ENCODE data around the gene TXNDC2.
"Not testable (repeated sequence)": the region's sequence is repeated elsewhere in the genome, so short reads cannot be mapped to it uniquely, and the experiment has no call there.

TXNDC2 gene

GRCh38 chr18:9854801-9855676, 30.7 kb upstream of the TXNDC2 start:
- FAIRE-seq: no peak
- TF ChIP-seq CTCF (IDR thresholded peaks at IDR 0.05; ENCODE audit: insufficient read depth, missing control alignments): no peak
- no peak for DNase-seq (ENCODE audit: insufficient read length, low spot score)

- no peak for DNase-seq (ENCODE audit: insufficient read length, low spot score)
- FAIRE-seq: no peak
- TF ChIP-seq CTCF (IDR thresholded peaks at IDR 0.05; ENCODE audit: insufficient read depth, missing control alignments): no peak
These were observed 30.1 kb upstream of the TXNDC2 start for GRCh38 chr18:9855681-9856080.

GRCh38 chr18:9856092-9856491, 29.7 kb upstream of the TXNDC2 start:
- DNase-seq (ENCODE audit: insufficient read length, low spot score) (no peak), FAIRE-seq (no peak)
- no peak for TF ChIP-seq CTCF (IDR thresholded peaks at IDR 0.05; ENCODE audit: insufficient read depth, missing control alignments)

- DNase-seq (ENCODE audit: insufficient read length, low spot score); FAIRE-seq: not testable (repeated sequence)
These were observed 28.2 kb upstream of the TXNDC2 start for GRCh38 chr18:9857479-9857998.

GRCh38 chr18:9858642-9859041, 27.1 kb upstream of the TXNDC2 start:
- DNase-seq (ENCODE audit: insufficient read length, low spot score) (no peak), FAIRE-seq (no peak)
- TF ChIP-seq CTCF (IDR thresholded peaks at IDR 0.05; ENCODE audit: insufficient read depth, missing control alignments): no peak

GRCh38 chr18:9859232-9859631, 26.5 kb upstream of the TXNDC2 start:
- DNase-seq (ENCODE audit: insufficient read length, low spot score) (no peak), FAIRE-seq (no peak)
- no peak for TF ChIP-seq CTCF (IDR thresholded peaks at IDR 0.05; ENCODE audit: insufficient read depth, missing control alignments)

GRCh38 chr18:9860682-9861081, 25.1 kb upstream of the TXNDC2 start:
- no peak for FAIRE-seq
- no peak for TF ChIP-seq CTCF (IDR thresholded peaks at IDR 0.05; ENCODE audit: insufficient read depth, missing control alignments)
- DNase-seq (ENCODE audit: insufficient read length, low spot score): no peak

Data from D721Med (cell line).